Peyer's patch (tissue), 4 donors: Measurements from ENCODE around the gene RMND5A. TPM values are rescaled to one million over a fixed set of nuclear protein-coding genes. Genes with fewer than 3 reads are reported as not detected.

ENCODE experiments used
- DNase-seq, 3 donors: peaks; one replicate each; pipeline ENCODE4 v3.0.0-alpha.2; 2017 to 2019
- H3K27ac ChIP-seq, 4 donors: fragments of 200-600 bp; sonication (generic); one replicate each; pipeline ENCODE4 v1.5.1; 2016 to 2019
- H3K27me3 ChIP-seq, 2 donors: fragments of 200-600 bp; sonication (generic); one replicate each; pipeline ENCODE4 v1.5.1; 2019
- H3K36me3 ChIP-seq, 3 donors: fragments of 200-600 bp; sonication (generic); one replicate each; pipeline ENCODE4 v1.5.1; 2016 to 2019
- H3K4me1 ChIP-seq, 4 donors: fragments of 200-600 bp; sonication (generic); one replicate each; pipeline ENCODE4 v1.5.1; 2016 to 2019
- H3K4me3 ChIP-seq, 4 donors: fragments of 200-600 bp; sonication (generic); 1 replicate in 3 of 4; 2 replicates in 1 of 4; pipeline ENCODE4 v1.5.1; 2016 to 2019; ENCODE audit warnings: mild to moderate bottlenecking in 1 of 4
- H3K9me3 ChIP-seq, 4 donors: fragments of 200-600 bp; sonication (generic); one replicate each; pipeline ENCODE4 v1.5.1; 2016 to 2019; ENCODE audit warnings: mild to moderate bottlenecking in 1 of 4
- CTCF ChIP-seq, 6 experiments: fragments of 450-650 bp in 4 of 6; fragments of 200-600 bp in 2 of 6; sonication (generic) in 1 of 6; IDR thresholded peaks; one replicate each; pipeline ENCODE4 v1.5.1; 2017 to 2019; ENCODE audit warnings: antibody characterized with exemption in 6 of 6, mild to moderate bottlenecking in 3 of 6, moderate library complexity in 1 of 6
- POLR2A ChIP-seq, 2 donors: fragments of 450-650 bp; IDR thresholded peaks; one replicate each; pipeline ENCODE4 v1.5.1; 2017; ENCODE audit warnings: antibody characterized with exemption in 2 of 2, mild to moderate bottlenecking in 2 of 2, moderate library complexity in 2 of 2
- total RNA-seq, 4 donors: library from RNA; depleted of rRNA; stranded (reverse); fragments of >200 nt; gene quantifications; one replicate each; pipeline ENCODE4 v1.1.0, GENCODE V29; 2016

The RMND5A gene
- total RNA-seq, 4 donors from 2014 or later, result 26.4 to 98.6 (median 49.6) TPM

GRCh38 chr2:86751778-86752177, 31.7 kb downstream of the RMND5A start:
- TF ChIP-seq CTCF (IDR thresholded peaks at IDR 0.05) (no peak), POLR2A (IDR thresholded peaks at IDR 0.05) (no peak)
- no peaks in the 10 kb centered on the region for H3K27me3 ChIP-seq
- DNase-seq, result no peak
- no peak overlapping the region for H3K4me3 ChIP-seq
- H3K36me3 ChIP-seq, result peaks cover 0 to 56% (median 0%) of the 10 kb centered on the region in 3 donors
- peaks cover 0 to 2% (median 0%) of the 10 kb centered on the region in 4 donors for H3K4me1 ChIP-seq
- no peak overlapping the region for H3K27ac ChIP-seq
- peaks cover 0 to 7% (median 0%) of the 10 kb centered on the region in 4 donors for H3K9me3 ChIP-seq

GRCh38 chr2:86752934-86753333, 32.8 kb downstream of the RMND5A start:
- Histone ChIP-seq H3K9me3 (peaks cover 0 to 7% (median 0%) of the 10 kb centered on the region in 4 donors), H3K27ac (no peak overlapping the region), H3K27me3 (no peaks in the 10 kb centered on the region), H3K36me3 (peaks cover 0 to 57% (median 0%) of the 10 kb centered on the region in 3 donors), H3K4me3 (no peak overlapping the region), H3K4me1 (no peaks in the 10 kb centered on the region)
- TF ChIP-seq POLR2A (IDR thresholded peaks at IDR 0.05) (no peak), CTCF (IDR thresholded peaks at IDR 0.05) (peak in 3 of 6 experiments; percentile 26 to 51 (median 30))
- DNase-seq, result no peak

- H3K9me3 ChIP-seq, result peaks cover 0 to 7% (median 0%) of the 10 kb centered on the region in 4 donors
- H3K4me3 ChIP-seq, result no peak overlapping the region
- no peak overlapping the region for H3K27ac ChIP-seq
- DNase-seq, result no peak
- H3K36me3 ChIP-seq, result peaks cover 0 to 56% (median 0%) of the 10 kb centered on the region in 3 donors
- TF ChIP-seq POLR2A (IDR thresholded peaks at IDR 0.05), result no peak
- no peak for TF ChIP-seq CTCF (IDR thresholded peaks at IDR 0.05)
- no peaks in the 10 kb centered on the region for H3K27me3 ChIP-seq
- no peaks in the 10 kb centered on the region for H3K4me1 ChIP-seq
Measured at GRCh38 chr2:86753606-86754005, 33.5 kb downstream of the RMND5A start.

GRCh38 chr2:86758405-86758804, 38.3 kb downstream of the RMND5A start:
- Histone ChIP-seq H3K27me3 (no peaks in the 10 kb centered on the region), H3K9me3 (no peaks in the 10 kb centered on the region), H3K27ac (no peak overlapping the region), H3K4me1 (no peaks in the 10 kb centered on the region), H3K4me3 (no peak overlapping the region), H3K36me3 (peaks cover 0 to 32% (median 0%) of the 10 kb centered on the region in 3 donors)
- no peak for DNase-seq
- TF ChIP-seq POLR2A (IDR thresholded peaks at IDR 0.05) (no peak), CTCF (IDR thresholded peaks at IDR 0.05) (no peak)

- no peaks in the 10 kb centered on the region for H3K9me3 ChIP-seq
- H3K36me3 ChIP-seq, result peaks cover 0 to 16% (median 0%) of the 10 kb centered on the region in 3 donors
- no peaks in the 10 kb centered on the region for H3K27me3 ChIP-seq
- no peak overlapping the region for H3K27ac ChIP-seq
- DNase-seq, result no peak
- no peak overlapping the region for H3K4me3 ChIP-seq
- TF ChIP-seq POLR2A (IDR thresholded peaks at IDR 0.05) (no peak), CTCF (IDR thresholded peaks at IDR 0.05) (no peak)
- H3K4me1 ChIP-seq, result peaks cover 0 to 8% (median 0%) of the 10 kb centered on the region in 4 donors
Measured at GRCh38 chr2:86760371-86760770, 40.3 kb downstream of the RMND5A start.
